Vagina (tissue), 2 donors: ENCODE results near the gene MAEL.

Experiments used
- POLR2A ChIP-seq, 2 donors: fragments of 450-650 bp; IDR thresholded peaks; one replicate each; pipeline ENCODE4 v1.6.1; 2017; ENCODE audit warnings: antibody characterized with exemption in 2 of 2, mild to moderate bottlenecking in 2 of 2, moderate library complexity in 2 of 2
- TF ChIP-seq, protein P1 (sequence below), 3 experiments: fragments of 450-650 bp in 2 of 3; fragments of 200-600 bp in 1 of 3; sonication (generic) in 1 of 3; IDR thresholded peaks; one replicate each; pipeline ENCODE4 v1.5.1; 2017 to 2019; ENCODE audit warnings: antibody characterized with exemption in 3 of 3, mild to moderate bottlenecking in 2 of 3, moderate library complexity in 2 of 3

- TF ChIP-seq, protein P1, sequence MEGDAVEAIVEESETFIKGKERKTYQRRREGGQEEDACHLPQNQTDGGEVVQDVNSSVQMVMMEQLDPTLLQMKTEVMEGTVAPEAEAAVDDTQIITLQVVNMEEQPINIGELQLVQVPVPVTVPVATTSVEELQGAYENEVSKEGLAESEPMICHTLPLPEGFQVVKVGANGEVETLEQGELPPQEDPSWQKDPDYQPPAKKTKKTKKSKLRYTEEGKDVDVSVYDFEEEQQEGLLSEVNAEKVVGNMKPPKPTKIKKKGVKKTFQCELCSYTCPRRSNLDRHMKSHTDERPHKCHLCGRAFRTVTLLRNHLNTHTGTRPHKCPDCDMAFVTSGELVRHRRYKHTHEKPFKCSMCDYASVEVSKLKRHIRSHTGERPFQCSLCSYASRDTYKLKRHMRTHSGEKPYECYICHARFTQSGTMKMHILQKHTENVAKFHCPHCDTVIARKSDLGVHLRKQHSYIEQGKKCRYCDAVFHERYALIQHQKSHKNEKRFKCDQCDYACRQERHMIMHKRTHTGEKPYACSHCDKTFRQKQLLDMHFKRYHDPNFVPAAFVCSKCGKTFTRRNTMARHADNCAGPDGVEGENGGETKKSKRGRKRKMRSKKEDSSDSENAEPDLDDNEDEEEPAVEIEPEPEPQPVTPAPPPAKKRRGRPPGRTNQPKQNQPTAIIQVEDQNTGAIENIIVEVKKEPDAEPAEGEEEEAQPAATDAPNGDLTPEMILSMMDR (IDR thresholded peaks at IDR 0.05): no peak
- TF ChIP-seq POLR2A (IDR thresholded peaks at IDR 0.05): no peak
These were observed 16.3 kb upstream of the MAEL start for GRCh38 chr1:166972826-166973225.
